ENCODE data around the gene RPS17. TPM values are rescaled to one million over a fixed set of nuclear protein-coding genes. Genes with fewer than 3 reads are reported as not detected.
"Not testable (repeated sequence)": the region's sequence is repeated elsewhere in the genome, so short reads cannot be mapped to it uniquely, and the experiment has no call there.

RPS17 gene
- total RNA-seq, 1 donor from 2014 or later: 1,663 TPM

- H2AFZ ChIP-seq (ENCODE audit: low read depth, low read length); H3K4me2 ChIP-seq (ENCODE audit: low read length); H3K36me3 ChIP-seq (ENCODE audit: insufficient read depth, low read length); H3K4me3 Mint-ChIP-seq (ENCODE audit: unreplicated experiment); H3K27ac ChIP-seq (ENCODE audit: low read depth, low read length); H3K4me3 ChIP-seq (ENCODE audit: insufficient read depth, low read depth, low read length); FAIRE-seq; H3K9ac ChIP-seq (ENCODE audit: low read length); DNase-seq (ENCODE audit: low read depth); H4K20me1 ChIP-seq (ENCODE audit: insufficient read depth, low read length); H3K9me3 Mint-ChIP-seq (ENCODE audit: unreplicated experiment); H3K79me2 ChIP-seq (ENCODE audit: insufficient read depth, low read length); H3K4me1 ChIP-seq (ENCODE audit: insufficient read depth, low read length); H3K27ac Mint-ChIP-seq (ENCODE audit: unreplicated experiment); H3K36me3 Mint-ChIP-seq (ENCODE audit: low read depth, unreplicated experiment); H3K9me3 ChIP-seq (ENCODE audit: insufficient read depth, low read depth, low read length); H3K27me3 Mint-ChIP-seq (ENCODE audit: low read depth, unreplicated experiment); H3K4me1 Mint-ChIP-seq (ENCODE audit: low read depth, unreplicated experiment); H3K27me3 ChIP-seq (ENCODE audit: insufficient read depth, low read length): not testable (repeated sequence)
Observed at GRCh38 chr15:82505842-82506241, 34.4 kb downstream of the RPS17 start.

GRCh38 chr15:82504074-82504473 lies 36.2 kb downstream of the RPS17 start:
- H3K4me1 ChIP-seq (ENCODE audit: insufficient read depth, low read length); H3K4me2 ChIP-seq (ENCODE audit: low read length); H3K27ac Mint-ChIP-seq (ENCODE audit: unreplicated experiment); H3K9me3 Mint-ChIP-seq (ENCODE audit: unreplicated experiment); H3K9me3 ChIP-seq (ENCODE audit: insufficient read depth, low read depth, low read length); H4K20me1 ChIP-seq (ENCODE audit: insufficient read depth, low read length); H3K27me3 Mint-ChIP-seq (ENCODE audit: low read depth, unreplicated experiment); FAIRE-seq; H3K4me3 Mint-ChIP-seq (ENCODE audit: unreplicated experiment); H2AFZ ChIP-seq (ENCODE audit: low read depth, low read length); H3K36me3 ChIP-seq (ENCODE audit: insufficient read depth, low read length); H3K36me3 Mint-ChIP-seq (ENCODE audit: low read depth, unreplicated experiment); H3K9ac ChIP-seq (ENCODE audit: low read length); H3K79me2 ChIP-seq (ENCODE audit: insufficient read depth, low read length); H3K27me3 ChIP-seq (ENCODE audit: insufficient read depth, low read length); H3K27ac ChIP-seq (ENCODE audit: low read depth, low read length); H3K4me3 ChIP-seq (ENCODE audit: insufficient read depth, low read depth, low read length); H3K4me1 Mint-ChIP-seq (ENCODE audit: low read depth, unreplicated experiment); DNase-seq (ENCODE audit: low read depth): not testable (repeated sequence)

- H3K27me3 Mint-ChIP-seq (ENCODE audit: low read depth, unreplicated experiment); FAIRE-seq; H3K79me2 ChIP-seq (ENCODE audit: insufficient read depth, low read length); DNase-seq (ENCODE audit: low read depth); H4K20me1 ChIP-seq (ENCODE audit: insufficient read depth, low read length); H3K27ac Mint-ChIP-seq (ENCODE audit: unreplicated experiment); H3K36me3 ChIP-seq (ENCODE audit: insufficient read depth, low read length); H3K36me3 Mint-ChIP-seq (ENCODE audit: low read depth, unreplicated experiment); H3K9me3 ChIP-seq (ENCODE audit: insufficient read depth, low read depth, low read length); H3K27ac ChIP-seq (ENCODE audit: low read depth, low read length); H3K9ac ChIP-seq (ENCODE audit: low read length); H3K4me3 Mint-ChIP-seq (ENCODE audit: unreplicated experiment); H3K4me3 ChIP-seq (ENCODE audit: insufficient read depth, low read depth, low read length); H3K4me1 ChIP-seq (ENCODE audit: insufficient read depth, low read length); H3K4me2 ChIP-seq (ENCODE audit: low read length); H3K4me1 Mint-ChIP-seq (ENCODE audit: low read depth, unreplicated experiment); H2AFZ ChIP-seq (ENCODE audit: low read depth, low read length); H3K9me3 Mint-ChIP-seq (ENCODE audit: unreplicated experiment); H3K27me3 ChIP-seq (ENCODE audit: insufficient read depth, low read length): not testable (repeated sequence)
Observed at GRCh38 chr15:82502700-82503339, 37.4 kb downstream of the RPS17 start.

- H3K4me1 Mint-ChIP-seq (ENCODE audit: low read depth, unreplicated experiment); H3K27ac Mint-ChIP-seq (ENCODE audit: unreplicated experiment); H3K36me3 Mint-ChIP-seq (ENCODE audit: low read depth, unreplicated experiment); H3K36me3 ChIP-seq (ENCODE audit: insufficient read depth, low read length); H3K4me2 ChIP-seq (ENCODE audit: low read length); H3K27ac ChIP-seq (ENCODE audit: low read depth, low read length); H2AFZ ChIP-seq (ENCODE audit: low read depth, low read length); H3K9ac ChIP-seq (ENCODE audit: low read length); H3K9me3 ChIP-seq (ENCODE audit: insufficient read depth, low read depth, low read length); H3K27me3 ChIP-seq (ENCODE audit: insufficient read depth, low read length); DNase-seq (ENCODE audit: low read depth); H4K20me1 ChIP-seq (ENCODE audit: insufficient read depth, low read length); FAIRE-seq; H3K27me3 Mint-ChIP-seq (ENCODE audit: low read depth, unreplicated experiment); H3K4me3 ChIP-seq (ENCODE audit: insufficient read depth, low read depth, low read length); H3K9me3 Mint-ChIP-seq (ENCODE audit: unreplicated experiment); H3K79me2 ChIP-seq (ENCODE audit: insufficient read depth, low read length); H3K4me3 Mint-ChIP-seq (ENCODE audit: unreplicated experiment); H3K4me1 ChIP-seq (ENCODE audit: insufficient read depth, low read length): not testable (repeated sequence)
Observed at GRCh38 chr15:82500772-82501171, 39.5 kb downstream of the RPS17 start.

GRCh38 chr15:82497978-82498377 lies 42.3 kb downstream of the RPS17 start:
- H3K4me1 ChIP-seq (ENCODE audit: insufficient read depth, low read length); H3K9ac ChIP-seq (ENCODE audit: low read length); H3K27me3 Mint-ChIP-seq (ENCODE audit: low read depth, unreplicated experiment); H3K27ac ChIP-seq (ENCODE audit: low read depth, low read length); H3K27me3 ChIP-seq (ENCODE audit: insufficient read depth, low read length); H3K36me3 ChIP-seq (ENCODE audit: insufficient read depth, low read length); H3K4me2 ChIP-seq (ENCODE audit: low read length); H3K9me3 ChIP-seq (ENCODE audit: insufficient read depth, low read depth, low read length); DNase-seq (ENCODE audit: low read depth); H3K36me3 Mint-ChIP-seq (ENCODE audit: low read depth, unreplicated experiment); FAIRE-seq; H3K79me2 ChIP-seq (ENCODE audit: insufficient read depth, low read length); H3K4me1 Mint-ChIP-seq (ENCODE audit: low read depth, unreplicated experiment); H3K4me3 ChIP-seq (ENCODE audit: insufficient read depth, low read depth, low read length); H4K20me1 ChIP-seq (ENCODE audit: insufficient read depth, low read length); H3K4me3 Mint-ChIP-seq (ENCODE audit: unreplicated experiment); H3K27ac Mint-ChIP-seq (ENCODE audit: unreplicated experiment); H2AFZ ChIP-seq (ENCODE audit: low read depth, low read length); H3K9me3 Mint-ChIP-seq (ENCODE audit: unreplicated experiment): not testable (repeated sequence)

- H3K9ac ChIP-seq (ENCODE audit: low read length); H3K27ac ChIP-seq (ENCODE audit: low read depth, low read length); H3K27me3 Mint-ChIP-seq (ENCODE audit: low read depth, unreplicated experiment); H4K20me1 ChIP-seq (ENCODE audit: insufficient read depth, low read length); H3K27me3 ChIP-seq (ENCODE audit: insufficient read depth, low read length); H3K4me1 Mint-ChIP-seq (ENCODE audit: low read depth, unreplicated experiment); H3K9me3 ChIP-seq (ENCODE audit: insufficient read depth, low read depth, low read length); H3K36me3 Mint-ChIP-seq (ENCODE audit: low read depth, unreplicated experiment); H3K36me3 ChIP-seq (ENCODE audit: insufficient read depth, low read length); H3K9me3 Mint-ChIP-seq (ENCODE audit: unreplicated experiment); H3K4me2 ChIP-seq (ENCODE audit: low read length); H3K79me2 ChIP-seq (ENCODE audit: insufficient read depth, low read length); DNase-seq (ENCODE audit: low read depth); H2AFZ ChIP-seq (ENCODE audit: low read depth, low read length); H3K27ac Mint-ChIP-seq (ENCODE audit: unreplicated experiment); H3K4me3 Mint-ChIP-seq (ENCODE audit: unreplicated experiment); FAIRE-seq; H3K4me3 ChIP-seq (ENCODE audit: insufficient read depth, low read depth, low read length); H3K4me1 ChIP-seq (ENCODE audit: insufficient read depth, low read length): not testable (repeated sequence)
Observed at GRCh38 chr15:82488250-82488649, 52.0 kb downstream of the RPS17 start.
